Small intestine (tissue), 7 donors: ENCODE data around the gene ANTXR1. TPM values are rescaled to one million over a fixed set of nuclear protein-coding genes. Genes with fewer than 3 reads are reported as not detected.

Experiments used
- DNase-seq, 2 donors: peaks; one replicate each; pipeline versions ENCODE4 v3.0.0 to v3.0.0-alpha.2; 2013
- FAIRE-seq: peaks from 2 replicates; lab custom pipeline; 2012; peaks lifted over from hg19 to GRCh38; lab: Jason Lieb, UNC
- H3K27ac ChIP-seq, 3 donors: one replicate each; pipeline ENCODE4 v1.5.1; 2013; ENCODE audit warnings: low read length in 2 of 3, mild to moderate bottlenecking in 2 of 3, control low read depth in 1 of 3, inconsistent platforms in 1 of 3, low read depth in 1 of 3, moderate library complexity in 1 of 3
- H3K27me3 ChIP-seq, 3 donors: one replicate each; pipeline ENCODE4 v1.6.1; 2013; ENCODE audit warnings: low read length in 3 of 3, inconsistent platforms in 1 of 3; ENCODE audit not compliant: control insufficient read depth in 3 of 3, insufficient read depth in 3 of 3
- H3K36me3 ChIP-seq, 3 donors: one replicate each; pipeline ENCODE4 v1.6.1; 2013; ENCODE audit warnings: low read length in 3 of 3, inconsistent platforms in 1 of 3, low read depth in 1 of 3, mild to moderate bottlenecking in 1 of 3, moderate library complexity in 1 of 3; ENCODE audit not compliant: control insufficient read depth in 3 of 3, insufficient read depth in 2 of 3
- H3K4me1 ChIP-seq, 3 donors: one replicate each; pipeline ENCODE4 v1.6.1; 2013; ENCODE audit warnings: low read length in 2 of 3, inconsistent platforms in 1 of 3, low read depth in 1 of 3, mild to moderate bottlenecking in 1 of 3, moderate library complexity in 1 of 3; ENCODE audit not compliant: control insufficient read depth in 3 of 3, insufficient read depth in 2 of 3
- H3K4me3 ChIP-seq, 3 donors: one replicate each; pipeline ENCODE4 v1.5.1; 2013; ENCODE audit warnings: low read length in 3 of 3, control low read depth in 1 of 3, inconsistent platforms in 1 of 3, low read depth in 1 of 3, mild to moderate bottlenecking in 1 of 3, moderate library complexity in 1 of 3
- H3K9me3 ChIP-seq, 2 donors: one replicate each; pipeline ENCODE4 v1.6.1; 2013; ENCODE audit warnings: low read depth in 1 of 2, low read length in 1 of 2; ENCODE audit not compliant: control insufficient read depth in 2 of 2, insufficient read depth in 1 of 2
- WGBS, 3 donors: extraction: QIAGEN DNeasy Blood & Tissue Kit; methylation state at CpG; one replicate each; pipeline ENCODE4 v1.1.7; 2013; 5-methylcytosine and 5-hydroxymethylcytosine counted together
- polyA plus RNA-seq, 4 donors: library from polyadenylated mRNA; stranded (reverse) in 3 of 4; unstranded in 1 of 4; fragments of 200-250 nt in 3 of 4; fragments of 120-200 nt in 1 of 4; gene quantifications; one replicate each; pipeline versions ENCODE4 v1.2.1 to v1.2.3, GENCODE V29; 2013
- donor health status: healthy with polysubstance abuse.
- donor health status: control.
- donor health status: control.
- donor health status: Bipolar disorder and iron deficiency.
- donor health status: healthy.

ANTXR1 gene
- polyA plus RNA-seq, 4 donors, result 0.22 to 13.0 (median 7.2) TPM

GRCh38 chr2:69180974-69181373 is 168.0 kb downstream of the ANTXR1 start:
- no peak for DNase-seq
- WGBS, 3 donors, result 31 to 62% (median 48%) methylated on average over 1 of the region's 1 CpG
- Histone ChIP-seq H3K4me1 (peaks cover 0 to 14% (median 8%) of the 10 kb centered on the region in 3 donors), H3K4me3 (no peak overlapping the region), H3K9me3 (no peaks in the 10 kb centered on the region), H3K36me3 (no peaks in the 10 kb centered on the region), H3K27ac (peak overlapping the region in 1 of 3 donors; percentile 6), H3K27me3 (no peaks in the 10 kb centered on the region)
- no peak for FAIRE-seq

GRCh38 chr2:69181806-69182427 is 168.9 kb downstream of the ANTXR1 start:
- no peaks in the 10 kb centered on the region for H3K9me3 ChIP-seq
- peaks cover 0 to 11% (median 8%) of the 10 kb centered on the region in 3 donors for H3K4me1 ChIP-seq
- no peak for FAIRE-seq
- no peak overlapping the region for H3K27ac ChIP-seq
- peaks cover 0 to 2% (median 0%) of the 10 kb centered on the region in 3 donors for H3K36me3 ChIP-seq
- no peaks in the 10 kb centered on the region for H3K27me3 ChIP-seq
- WGBS, 3 donors, result 82 to 93% (median 83%) methylated on average over 13 of the region's 13 CpGs
- no peak for DNase-seq
- H3K4me3 ChIP-seq, result no peak overlapping the region

- Histone ChIP-seq H3K4me1 (peaks cover 0 to 2% (median 0%) of the 10 kb centered on the region in 3 donors), H3K36me3 (peaks cover 0 to 2% (median 0%) of the 10 kb centered on the region in 3 donors), H3K4me3 (no peak overlapping the region), H3K9me3 (no peaks in the 10 kb centered on the region), H3K27me3 (no peaks in the 10 kb centered on the region), H3K27ac (no peak overlapping the region)
- WGBS, 3 donors, result 80 to 91% (median 89%) methylated on average over 2 of the region's 2 CpGs
- no peak for FAIRE-seq
- no peak for DNase-seq
These were observed 170.7 kb downstream of the ANTXR1 start for GRCh38 chr2:69183659-69184058.

- H3K36me3 ChIP-seq, result peaks cover 0 to 2% (median 0%) of the 10 kb centered on the region in 3 donors
- no peaks in the 10 kb centered on the region for H3K4me1 ChIP-seq
- FAIRE-seq (no peak), DNase-seq (no peak)
- WGBS, 3 donors, result 82 to 87% (median 87%) methylated on average over 5 of the region's 5 CpGs
- no peak overlapping the region for H3K27ac ChIP-seq
- H3K4me3 ChIP-seq, result no peak overlapping the region
- H3K9me3 ChIP-seq, result no peaks in the 10 kb centered on the region
- H3K27me3 ChIP-seq, result no peaks in the 10 kb centered on the region
These were observed 171.2 kb downstream of the ANTXR1 start for GRCh38 chr2:69184224-69184623.

- FAIRE-seq, result no peak
These were observed 172.8 kb downstream of the ANTXR1 start for GRCh38 chr2:69185807-69186206.

GRCh38 chr2:69186614-69187013 is 173.6 kb downstream of the ANTXR1 start:
- Histone ChIP-seq H3K9me3 (no peaks in the 10 kb centered on the region), H3K27me3 (no peaks in the 10 kb centered on the region), H3K4me3 (no peak overlapping the region), H3K36me3 (peaks cover 0 to 2% (median 0%) of the 10 kb centered on the region in 3 donors), H3K4me1 (no peaks in the 10 kb centered on the region), H3K27ac (no peak overlapping the region)
- WGBS, 3 donors, result 74 to 86% (median 86%) methylated on average over 3 of the region's 3 CpGs
- FAIRE-seq (no peak), DNase-seq (no peak)

More at GRCh38 chr2:69185807-69186206, 172.8 kb downstream of the ANTXR1 start:
- DNase-seq, result no peak
- no peak overlapping the region for H3K4me3 ChIP-seq
- no peaks in the 10 kb centered on the region for H3K9me3 ChIP-seq
- H3K4me1 ChIP-seq, result no peaks in the 10 kb centered on the region
- peaks cover 0 to 2% (median 0%) of the 10 kb centered on the region in 3 donors for H3K36me3 ChIP-seq
- 60 to 76% (median 66%) methylated on average over 7 of the region's 7 CpGs for WGBS, 3 donors
- no peak overlapping the region for H3K27ac ChIP-seq
- no peaks in the 10 kb centered on the region for H3K27me3 ChIP-seq

GRCh38 chr2:69188182-69188900 is 175.4 kb downstream of the ANTXR1 start:
- Histone ChIP-seq H3K4me1 (no peaks in the 10 kb centered on the region), H3K9me3 (no peaks in the 10 kb centered on the region), H3K36me3 (peaks cover 0 to 2% (median 0%) of the 10 kb centered on the region in 3 donors), H3K27me3 (no peaks in the 10 kb centered on the region), H3K27ac (no peak overlapping the region), H3K4me3 (no peak overlapping the region)
- DNase-seq (no peak), FAIRE-seq (no peak)
- WGBS, 3 donors, result 65 to 79% (median 72%) methylated on average over 4 of the region's 4 CpGs

- 39 to 50% (median 41%) methylated on average over 3 of the region's 3 CpGs for WGBS, 3 donors
- no peak overlapping the region for H3K27ac ChIP-seq
- FAIRE-seq, result no peak
These were observed 177.9 kb downstream of the ANTXR1 start for GRCh38 chr2:69190743-69191404.

More at GRCh38 chr2:69190743-69191404, 177.9 kb downstream of the ANTXR1 start:
- H3K27me3 ChIP-seq, result no peaks in the 10 kb centered on the region
- no peaks in the 10 kb centered on the region for H3K9me3 ChIP-seq
- no peak overlapping the region for H3K4me3 ChIP-seq
- H3K36me3 ChIP-seq, result peaks cover 0 to 4% (median 0%) of the 10 kb centered on the region in 3 donors
- H3K4me1 ChIP-seq, result no peaks in the 10 kb centered on the region
- DNase-seq, result no peak
